ENCODE results near the gene ZBTB20.
A peak's percentile ranks its signal among the peaks of the same experiment; 100 is the strongest.

Gene ZBTB20

GRCh38 chr3:114640126-114640525, 507.0 kb downstream of the ZBTB20 start:
- no peak for DNase-seq

- peak in 2 of 51 donors; percentile 28 to 38 for DNase-seq
Observed at GRCh38 chr3:114639171-114639570, 507.9 kb downstream of the ZBTB20 start.

- no peak for DNase-seq
Observed at GRCh38 chr3:114635878-114636277, 511.2 kb downstream of the ZBTB20 start.

- DNase-seq = no peak
Observed at GRCh38 chr3:114634635-114635034, 512.5 kb downstream of the ZBTB20 start.

- no peak for DNase-seq
Observed at GRCh38 chr3:114632757-114633424, 514.2 kb downstream of the ZBTB20 start.

GRCh38 chr3:114627770-114628169, 519.3 kb downstream of the ZBTB20 start:
- DNase-seq = peak in 1 of 51 donors; percentile 2

GRCh38 chr3:114626751-114627150, 520.3 kb downstream of the ZBTB20 start:
- no peak for DNase-seq

- peak in 50 of 51 donors; percentile 22 to 90 (median 75) for DNase-seq
Observed at GRCh38 chr3:114624571-114625181, 522.4 kb downstream of the ZBTB20 start.

GRCh38 chr3:114624047-114624445, 523.0 kb downstream of the ZBTB20 start:
- DNase-seq = peak in 28 of 51 donors; percentile 3 to 60 (median 20)

GRCh38 chr3:114623420-114624046, 523.6 kb downstream of the ZBTB20 start:
- DNase-seq = peak in 1 of 51 donors; percentile 52

- DNase-seq = no peak
Observed at GRCh38 chr3:114622001-114622400, 525.1 kb downstream of the ZBTB20 start.

GRCh38 chr3:114619771-114620170, 527.3 kb downstream of the ZBTB20 start:
- no peak for DNase-seq

- no peak for DNase-seq
Observed at GRCh38 chr3:114615523-114616085, 531.5 kb downstream of the ZBTB20 start.

- no peak for DNase-seq
Observed at GRCh38 chr3:114609973-114610630, 537.0 kb downstream of the ZBTB20 start.

- no peak for DNase-seq
Observed at GRCh38 chr3:114608293-114608692, 538.8 kb downstream of the ZBTB20 start.

GRCh38 chr3:114606336-114606735, 540.8 kb downstream of the ZBTB20 start:
- DNase-seq = no peak

- DNase-seq = no peak
Observed at GRCh38 chr3:114600571-114600970, 546.5 kb downstream of the ZBTB20 start.

GRCh38 chr3:114597871-114598270, 549.2 kb downstream of the ZBTB20 start:
- no peak for DNase-seq

GRCh38 chr3:114597012-114597411, 550.1 kb downstream of the ZBTB20 start:
- no peak for DNase-seq

GRCh38 chr3:114596147-114596546, 550.9 kb downstream of the ZBTB20 start:
- no peak for DNase-seq

- DNase-seq = no peak
Observed at GRCh38 chr3:114595522-114596028, 551.5 kb downstream of the ZBTB20 start.

Data from hypothalamus (tissue), 51 donors.